NCI-H2107 treated with DMSO at 0.1 percent for 48 hours (cell line): ENCODE data around the gene AEN.

ENCODE experiments used
- DNase-seq: peaks from one replicate; lab custom pipeline; 2025; ENCODE audit not compliant: unreplicated experiment; lab: John Stamatoyannopoulos, UW

Gene AEN

GRCh38 chr15:88613074-88613944 is 7.8 kb upstream of the AEN start:
- no peak for DNase-seq

GRCh38 chr15:88615303-88616107 is 5.6 kb upstream of the AEN start:
- no peak for DNase-seq

- no peak for DNase-seq
Measured at GRCh38 chr15:88616240-88616639, 4.9 kb upstream of the AEN start.

- DNase-seq, result no peak
Measured at GRCh38 chr15:88617031-88617722, 4.0 kb upstream of the AEN start.

- DNase-seq, result no peak
Measured at GRCh38 chr15:88617790-88618189, 3.4 kb upstream of the AEN start.

- DNase-seq, result no peak
Measured at GRCh38 chr15:88618686-88619085, 2.5 kb upstream of the AEN start.

- no peak for DNase-seq
Measured at GRCh38 chr15:88619796-88620195, 1.3 kb upstream of the AEN start.

- no peak for DNase-seq
Measured at GRCh38 chr15:88621789-88622604, 857 bp downstream of the AEN start.

GRCh38 chr15:88622605-88622975 is 1.4 kb downstream of the AEN start:
- DNase-seq, result no peak

GRCh38 chr15:88623061-88623460 is 1.9 kb downstream of the AEN start:
- no peak for DNase-seq

- no peak for DNase-seq
Measured at GRCh38 chr15:88623632-88624031, 2.5 kb downstream of the AEN start.

- DNase-seq, result no peak
Measured at GRCh38 chr15:88624156-88624970, 3.2 kb downstream of the AEN start.

- no peak for DNase-seq
Measured at GRCh38 chr15:88624971-88625490, 3.9 kb downstream of the AEN start.

GRCh38 chr15:88625943-88626741 is 5.0 kb downstream of the AEN start:
- DNase-seq, result no peak

- no peak for DNase-seq
Measured at GRCh38 chr15:88627463-88627862, 6.3 kb downstream of the AEN start.

GRCh38 chr15:88628018-88628654 is 7.0 kb downstream of the AEN start:
- DNase-seq, result no peak

GRCh38 chr15:88629071-88629470 is 7.9 kb downstream of the AEN start:
- DNase-seq, result no peak

- DNase-seq, result no peak
Measured at GRCh38 chr15:88630141-88630721, 9.1 kb downstream of the AEN start.
